Calu3 (cell line): ENCODE measurements around the gene ACTL7B. TPM values are rescaled to one million over a fixed set of nuclear protein-coding genes. Genes with fewer than 3 reads are reported as not detected.

Experiments used
- BruUV-seq: library from RNA; stranded (reverse); fragments of 400-500 nt; replicated peaks from 2 replicates; lab custom pipeline; 2021; lab: Mats Ljungman, UMichigan
- CTCF ChIA-PET: fragments of 300-600 bp; sonication (Branson Sonifier 250); formaldehyde crosslinking; loops from one replicate; lab custom pipeline; 2022; ENCODE audit warnings: antibody characterized with exemption; lab: Charles Lee
- DNase-seq: peaks from one replicate; pipeline ENCODE4 v3.0.0; 2022
- H3K27ac Mint-ChIP-seq: one replicate; pipeline ENCODE4 v1.8.0; 2022; ENCODE audit warnings: mixed read lengths; ENCODE audit not compliant: unreplicated experiment
- H3K27me3 Mint-ChIP-seq: one replicate; pipeline ENCODE4 v1.8.0; 2022; ENCODE audit warnings: mixed read lengths; ENCODE audit not compliant: unreplicated experiment
- H3K36me3 Mint-ChIP-seq: one replicate; pipeline ENCODE4 v1.8.0; 2022; ENCODE audit warnings: mild to moderate bottlenecking, moderate library complexity, mixed read lengths; ENCODE audit not compliant: insufficient read depth, unreplicated experiment
- H3K4me1 Mint-ChIP-seq: one replicate; pipeline ENCODE4 v1.8.0; 2022; ENCODE audit warnings: mild to moderate bottlenecking, low read depth, mixed read lengths; ENCODE audit not compliant: unreplicated experiment
- H3K4me3 Mint-ChIP-seq: one replicate; pipeline ENCODE4 v1.8.0; 2022; ENCODE audit warnings: mild to moderate bottlenecking, low read depth, moderate library complexity, mixed read lengths; ENCODE audit not compliant: unreplicated experiment
- H3K9me3 Mint-ChIP-seq: one replicate; pipeline ENCODE4 v1.8.0; 2022; ENCODE audit warnings: low read depth, mixed read lengths; ENCODE audit not compliant: unreplicated experiment
- CTCF ChIP-seq: fragments of 200-600 bp; IDR thresholded peaks from one replicate; pipeline ENCODE4 v1.8.0; 2022; ENCODE audit warnings: antibody characterized with exemption; ENCODE audit not compliant: unreplicated experiment
- intact Hi-C: fragments of 100-400 bp; cut with micrococcal nuclease; formaldehyde crosslinking; loops from one replicate; pipeline ENCODE4 v1.10.0; 2022; ENCODE audit not compliant: unreplicated experiment
- total RNA-seq: library from RNA; stranded (reverse); gene quantifications from 2 replicates; pipeline ENCODE4 v1.2.3, GENCODE V29; 2022

Gene ACTL7B
- total RNA-seq, 1 experiment from 2014 or later = not detected

GRCh38 chr9:108835831-108836230 lies 20.0 kb downstream of the ACTL7B start:
- H3K9me3 Mint-ChIP-seq = no peaks in the 10 kb centered on the region
- no peak for TF ChIP-seq CTCF
- intact Hi-C loops = no loop called here
- no peak overlapping the region for H3K4me3 Mint-ChIP-seq
- DNase-seq = no peak
- no peaks in the 10 kb centered on the region for H3K36me3 Mint-ChIP-seq
- no peak overlapping the region for H3K27ac Mint-ChIP-seq
- CTCF ChIA-PET = no interaction called here
- H3K4me1 Mint-ChIP-seq = no peaks in the 10 kb centered on the region
- BruUV-seq = no TSS peak
- H3K27me3 Mint-ChIP-seq = peaks cover 5% of the 10 kb centered on the region

GRCh38 chr9:108834959-108835665 lies 20.7 kb downstream of the ACTL7B start:
- CTCF ChIA-PET = no interaction called here
- Mint-ChIP-seq H3K36me3 (no peaks in the 10 kb centered on the region), H3K27ac (no peak overlapping the region), H3K9me3 (no peaks in the 10 kb centered on the region), H3K27me3 (peaks cover 13% of the 10 kb centered on the region), H3K4me3 (no peak overlapping the region), H3K4me1 (no peaks in the 10 kb centered on the region)
- DNase-seq = no peak
- no TSS peak for BruUV-seq
- TF ChIP-seq CTCF = no peak
- intact Hi-C loops = no loop called here

- DNase-seq = no peak
- H3K9me3 Mint-ChIP-seq = no peaks in the 10 kb centered on the region
- no peak for TF ChIP-seq CTCF
- peaks cover 15% of the 10 kb centered on the region for H3K27me3 Mint-ChIP-seq
- no peaks in the 10 kb centered on the region for H3K4me1 Mint-ChIP-seq
- no TSS peak for BruUV-seq
- no peaks in the 10 kb centered on the region for H3K36me3 Mint-ChIP-seq
- no peak overlapping the region for H3K27ac Mint-ChIP-seq
- CTCF ChIA-PET = no interaction called here
- no peak overlapping the region for H3K4me3 Mint-ChIP-seq
- intact Hi-C loops = no loop called here
Observed at GRCh38 chr9:108832179-108832500, 23.6 kb downstream of the ACTL7B start.

- DNase-seq = no peak
- Mint-ChIP-seq H3K27me3 (peaks cover 15% of the 10 kb centered on the region), H3K9me3 (no peaks in the 10 kb centered on the region), H3K27ac (no peak overlapping the region), H3K36me3 (no peaks in the 10 kb centered on the region), H3K4me3 (no peak overlapping the region), H3K4me1 (no peaks in the 10 kb centered on the region)
- no TSS peak for BruUV-seq
- intact Hi-C loops = no loop called here
- CTCF ChIA-PET = no interaction called here
- TF ChIP-seq CTCF = no peak
Observed at GRCh38 chr9:108831496-108832178, 24.1 kb downstream of the ACTL7B start.
